Lower lobe of right lung (tissue), 2 donors: Measurements from ENCODE around the gene LRRTM4. TPM values are rescaled to one million over a fixed set of nuclear protein-coding genes. Genes with fewer than 3 reads are reported as not detected.
"Not testable (repeated sequence)": the region's sequence is repeated elsewhere in the genome, so short reads cannot be mapped to it uniquely, and the experiment has no call there.

Experiments
- ATAC-seq, 2 donors: fragments of 200-7000 bp; cut with Tn5 transposase; one replicate each; pipeline ENCODE4 v1.9.1; 2020 to 2022; ENCODE audit warnings: mild to moderate bottlenecking in 2 of 2, moderate library complexity in 2 of 2
- DNase-seq: peaks from one replicate; pipeline ENCODE4 v3.0.0-alpha.2; 2020
- H3K27ac ChIP-seq: fragments of 200-600 bp; one replicate; pipeline ENCODE4 v1.8.0; 2022
- H3K27me3 ChIP-seq: fragments of 200-600 bp; one replicate; pipeline ENCODE4 v1.8.0; 2022; ENCODE audit warnings: low read depth
- H3K36me3 ChIP-seq: fragments of 200-600 bp; one replicate; pipeline ENCODE4 v1.8.0; 2022; ENCODE audit warnings: mild to moderate bottlenecking
- H3K4me1 ChIP-seq: fragments of 200-600 bp; one replicate; pipeline ENCODE4 v1.8.0; 2022
- H3K4me3 ChIP-seq: fragments of 200-600 bp; one replicate; pipeline ENCODE4 v1.8.0; 2022; ENCODE audit warnings: mild to moderate bottlenecking
- H3K9me3 ChIP-seq: fragments of 200-600 bp; one replicate; pipeline ENCODE4 v1.8.0; 2022
- intact Hi-C: fragments of 100-400 bp; cut with DNase I; formaldehyde crosslinking; loops from one replicate; pipeline ENCODE4 v1.11.0; 2022
- total RNA-seq: library from RNA; stranded (reverse); fragmentation: NEBNext Ultra II Directional; extraction: Animal tissue kit (Norgen Biotek cat#: 25700); gene quantifications from one replicate; pipeline ENCODE4 v1.2.1, GENCODE V29; 2021
- TF ChIP-seq, protein P1 (sequence below): fragments of 200-600 bp; IDR thresholded peaks from one replicate; pipeline ENCODE4 v1.8.0; 2022; ENCODE audit warnings: antibody characterized with exemption, mild to moderate bottlenecking
- donor health status: DM: no; HTN: yes; CAD: no; lungs with severe emphysema.

Gene LRRTM4
- total RNA-seq, 1 donor from 2014 or later = 0.77 TPM

DNA sequence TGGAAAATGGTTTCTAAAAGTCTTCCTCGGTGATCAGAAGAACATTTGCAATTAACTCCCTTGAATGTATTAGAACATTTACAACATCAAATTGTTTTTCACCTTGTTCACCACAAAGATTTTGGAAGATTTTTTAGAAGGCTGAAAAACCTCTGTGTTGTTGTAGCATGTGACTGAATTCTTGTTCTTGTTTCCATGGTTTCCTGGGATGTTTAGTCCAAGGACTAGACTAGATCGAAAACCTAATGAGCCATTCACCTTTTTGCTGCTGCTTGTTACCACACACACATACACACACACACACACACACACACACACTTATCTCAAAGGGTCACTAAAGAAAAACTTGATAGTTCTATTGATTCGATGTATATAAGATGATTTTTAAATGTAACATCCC, 380.0 kb downstream of the LRRTM4 start:
- TF ChIP-seq, protein P1, sequence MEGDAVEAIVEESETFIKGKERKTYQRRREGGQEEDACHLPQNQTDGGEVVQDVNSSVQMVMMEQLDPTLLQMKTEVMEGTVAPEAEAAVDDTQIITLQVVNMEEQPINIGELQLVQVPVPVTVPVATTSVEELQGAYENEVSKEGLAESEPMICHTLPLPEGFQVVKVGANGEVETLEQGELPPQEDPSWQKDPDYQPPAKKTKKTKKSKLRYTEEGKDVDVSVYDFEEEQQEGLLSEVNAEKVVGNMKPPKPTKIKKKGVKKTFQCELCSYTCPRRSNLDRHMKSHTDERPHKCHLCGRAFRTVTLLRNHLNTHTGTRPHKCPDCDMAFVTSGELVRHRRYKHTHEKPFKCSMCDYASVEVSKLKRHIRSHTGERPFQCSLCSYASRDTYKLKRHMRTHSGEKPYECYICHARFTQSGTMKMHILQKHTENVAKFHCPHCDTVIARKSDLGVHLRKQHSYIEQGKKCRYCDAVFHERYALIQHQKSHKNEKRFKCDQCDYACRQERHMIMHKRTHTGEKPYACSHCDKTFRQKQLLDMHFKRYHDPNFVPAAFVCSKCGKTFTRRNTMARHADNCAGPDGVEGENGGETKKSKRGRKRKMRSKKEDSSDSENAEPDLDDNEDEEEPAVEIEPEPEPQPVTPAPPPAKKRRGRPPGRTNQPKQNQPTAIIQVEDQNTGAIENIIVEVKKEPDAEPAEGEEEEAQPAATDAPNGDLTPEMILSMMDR = no peak
- Histone ChIP-seq H3K27me3 (no peaks in the 10 kb centered on the region), H3K4me1 (no peaks in the 10 kb centered on the region), H3K4me3 (no peak overlapping the region), H3K9me3 (no peaks in the 10 kb centered on the region), H3K36me3 (no peaks in the 10 kb centered on the region), H3K27ac (no peak overlapping the region)
- DNase-seq (no peak), ATAC-seq (no peak)
- intact Hi-C loops = no loop called here

DNA sequence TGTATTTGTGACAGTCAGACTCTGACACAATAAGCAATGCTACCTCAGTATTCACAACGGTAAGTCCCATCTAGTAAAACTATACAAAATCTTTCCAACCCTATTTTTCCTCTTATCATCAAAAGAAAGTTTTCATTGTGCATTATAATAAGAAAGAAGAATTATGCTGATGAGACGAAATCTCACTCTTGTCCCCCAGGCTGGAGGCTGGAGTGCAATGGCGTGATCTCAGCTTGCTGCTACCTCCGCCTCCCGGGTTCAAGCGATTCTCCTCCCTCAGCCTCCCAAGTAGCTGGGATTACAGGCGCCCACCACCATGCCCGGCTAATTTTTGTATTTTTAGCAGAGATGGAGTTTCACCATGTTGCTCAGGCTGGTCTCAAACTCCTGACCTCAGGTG, 393.7 kb downstream of the LRRTM4 start:
- intact Hi-C loops, H3K27ac ChIP-seq, H3K4me3 ChIP-seq, H3K27me3 ChIP-seq, H3K9me3 ChIP-seq, DNase-seq, ATAC-seq, H3K4me1 ChIP-seq, H3K36me3 ChIP-seq: not testable (repeated sequence)

DNA sequence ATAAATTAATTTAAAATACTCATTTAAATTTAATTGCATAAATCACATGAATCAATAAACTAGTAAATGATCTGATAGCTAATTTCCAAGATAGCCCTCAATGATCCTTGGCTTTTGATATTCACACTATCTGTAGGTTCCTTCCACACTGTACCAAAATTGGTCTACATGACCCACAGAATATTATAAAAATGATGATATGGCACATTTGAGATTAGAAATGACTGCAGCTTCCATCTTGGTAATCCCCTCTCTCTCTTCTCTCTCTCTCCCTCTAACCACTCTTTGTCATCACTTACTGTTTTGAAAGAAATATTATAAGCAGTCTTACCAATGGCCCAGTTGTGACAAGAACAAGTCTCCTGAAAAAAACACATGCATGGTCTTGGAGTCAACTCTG, 394.8 kb downstream of the LRRTM4 start:
- ATAC-seq (no peak), DNase-seq (no peak)
- intact Hi-C loops = no loop called here
- Histone ChIP-seq H3K27me3 (no peaks in the 10 kb centered on the region), H3K36me3 (no peaks in the 10 kb centered on the region), H3K9me3 (no peaks in the 10 kb centered on the region), H3K4me1 (no peaks in the 10 kb centered on the region), H3K4me3 (no peak overlapping the region), H3K27ac (no peak overlapping the region)
- TF ChIP-seq, protein P1 = no peak

DNA sequence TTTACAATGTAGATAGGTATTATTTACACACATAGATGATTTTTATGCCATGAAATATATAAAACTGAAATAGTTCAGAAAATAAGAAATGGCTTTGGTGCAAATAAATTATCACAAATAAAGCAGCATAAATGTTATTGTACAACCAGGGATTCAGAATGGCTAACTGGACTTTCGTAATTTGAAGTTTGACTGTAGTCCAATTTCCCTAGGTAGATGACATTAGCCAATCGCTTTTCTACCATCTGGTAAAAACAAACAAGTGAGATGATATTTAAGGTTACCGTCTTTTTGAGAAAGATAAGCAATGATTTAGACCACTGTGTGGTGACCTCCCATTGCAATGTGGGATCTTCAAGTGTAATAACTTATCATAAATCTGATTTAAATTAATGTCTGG, 400.7 kb downstream of the LRRTM4 start:
- H3K36me3 ChIP-seq = no peaks in the 10 kb centered on the region
- no peak overlapping the region for H3K4me3 ChIP-seq
- no peaks in the 10 kb centered on the region for H3K9me3 ChIP-seq
- TF ChIP-seq, protein P1 = no peak
- DNase-seq = no peak
- no peaks in the 10 kb centered on the region for H3K4me1 ChIP-seq
- no peak overlapping the region for H3K27ac ChIP-seq
- ATAC-seq = no peak
- intact Hi-C loops = no loop called here
- H3K27me3 ChIP-seq = no peaks in the 10 kb centered on the region

GRCh38 chr2:77119333-77119732, 402.8 kb downstream of the LRRTM4 start:
- no peaks in the 10 kb centered on the region for H3K4me1 ChIP-seq
- H3K27ac ChIP-seq = no peak overlapping the region
- H3K36me3 ChIP-seq = no peaks in the 10 kb centered on the region
- ATAC-seq (no peak), DNase-seq (no peak)
- intact Hi-C loops = no loop called here
- TF ChIP-seq, protein P1 = no peak
- no peaks in the 10 kb centered on the region for H3K9me3 ChIP-seq
- no peaks in the 10 kb centered on the region for H3K27me3 ChIP-seq
- no peak overlapping the region for H3K4me3 ChIP-seq

DNA sequence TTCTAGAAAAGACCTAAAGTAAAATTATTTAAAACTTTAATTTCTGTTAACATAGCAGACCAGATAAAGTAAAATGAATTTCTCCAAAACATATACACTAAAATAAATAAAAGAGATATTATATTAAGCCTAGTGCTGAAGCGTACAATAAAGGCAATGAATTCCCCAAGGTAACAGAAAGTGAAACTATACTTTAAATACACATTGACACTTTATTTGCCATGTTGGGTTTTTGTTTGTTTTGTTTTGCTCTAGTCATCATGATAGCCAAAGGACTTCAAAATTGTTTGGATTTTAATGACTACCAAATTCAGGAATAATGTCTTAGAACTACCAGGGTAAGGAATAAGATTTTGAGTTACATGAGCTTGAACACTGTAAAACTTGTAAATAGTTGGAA, 413.3 kb downstream of the LRRTM4 start:
- ATAC-seq (no peak), DNase-seq (no peak)
- Histone ChIP-seq H3K27me3 (no peaks in the 10 kb centered on the region), H3K4me3 (no peak overlapping the region), H3K36me3 (no peaks in the 10 kb centered on the region), H3K27ac (no peak overlapping the region), H3K4me1 (no peaks in the 10 kb centered on the region), H3K9me3 (no peaks in the 10 kb centered on the region)
- intact Hi-C loops = no loop called here
- TF ChIP-seq, protein P1 = no peak
